ENCODE data around the gene PALMD. TPM values are rescaled to one million over a fixed set of nuclear protein-coding genes. Genes with fewer than 3 reads are reported as not detected.

PALMD gene
- total and polyA plus RNA-seq, 2 donors (not counting 1 experiment from before 2014, with no cell fraction given) = not detected

- H3K4me3 Mint-ChIP-seq = no peak overlapping the region
- no peaks in the 10 kb centered on the region for H4K20me1 ChIP-seq (ENCODE audit: control insufficient read depth, insufficient read depth, low read length, poor library complexity, severe bottlenecking)
- no peaks in the 10 kb centered on the region for H3K79me2 ChIP-seq (ENCODE audit: control insufficient read depth, insufficient read depth, low read length)
- ChIA-PET CTCF (no interaction called here), POLR2A (no interaction called here)
- DNase-seq (no peak), ATAC-seq (ENCODE audit: low read depth) (no peak)
- intact Hi-C loops (cut with micrococcal nuclease) = no loop called here
- H3K4me1 ChIP-seq (ENCODE audit: control insufficient read depth in 2 of 2, insufficient read depth in 2 of 2, low read length in 2 of 2) = no peaks in the 10 kb centered on the region
- H3K9me3 ChIP-seq (ENCODE audit: control extremely low read depth in 1 of 3, control insufficient read depth in 2 of 3, insufficient read depth in 1 of 3, low read length in 2 of 3) = no peaks in the 10 kb centered on the region
- H2AFZ ChIP-seq (ENCODE audit: insufficient read depth, low read depth, low read length, poor library complexity, severe bottlenecking) = no peak overlapping the region
- no peak for TF ChIP-seq EZH2 (IDR thresholded peaks at IDR 0.05; ENCODE audit: borderline replicate concordance, insufficient read depth, low read depth, low read length, poor library complexity, severe bottlenecking)
- TF ChIP-seq CTCF (IDR thresholded peaks at IDR 0.05) = no peak
- no peak overlapping the region for H3K27ac ChIP-seq (ENCODE audit: low read length in 2 of 2)
- no peaks in the 10 kb centered on the region for H3K9me3 Mint-ChIP-seq (ENCODE audit: insufficient read depth)
- no peak overlapping the region for H3K9ac ChIP-seq (ENCODE audit: low read length)
- H3K4me3 ChIP-seq (ENCODE audit: control extremely low read depth in 1 of 5, extremely low read depth in 1 of 5, insufficient read depth in 1 of 5, low read depth in 2 of 5, low read length in 4 of 5) = no peak overlapping the region
- no peaks in the 10 kb centered on the region for H3K4me1 Mint-ChIP-seq
- no peak overlapping the region for H3K4me2 ChIP-seq (replicated peaks; ENCODE audit: low read depth, low read length, poor library complexity, severe bottlenecking)
- H3K27me3 Mint-ChIP-seq = peaks cover 25% of the 10 kb centered on the region
- H3K36me3 ChIP-seq (replicated peaks in 1 of 2; ENCODE audit: control extremely low read depth in 1 of 2, control insufficient read depth in 1 of 2, extremely low read depth in 1 of 2, insufficient read depth in 2 of 2, low read length in 1 of 2) = no peaks in the 10 kb centered on the region
- WGBS (ENCODE audit: insufficient coverage) = no CpG with 5 or more reads among the region's 1 CpG
- H3K27ac Mint-ChIP-seq = no peak overlapping the region
- peaks cover 0 to 7% (median 1%) of the 10 kb centered on the region in 4 experiments for H3K27me3 ChIP-seq (replicated peaks in 1 of 4; ENCODE audit: control extremely low read depth in 1 of 4, control insufficient read depth in 3 of 4, insufficient read depth in 4 of 4, low read length in 3 of 4)
These were observed 24.7 kb downstream of the PALMD start for GRCh38 chr1:99670583-99670982.

GRCh38 chr1:99672038-99672437 is 26.1 kb downstream of the PALMD start:
- Histone ChIP-seq H3K36me3 (replicated peaks in 1 of 2; ENCODE audit: control extremely low read depth in 1 of 2, control insufficient read depth in 1 of 2, extremely low read depth in 1 of 2, insufficient read depth in 2 of 2, low read length in 1 of 2) (no peaks in the 10 kb centered on the region), H3K27me3 (replicated peaks in 1 of 4; ENCODE audit: control extremely low read depth in 1 of 4, control insufficient read depth in 3 of 4, insufficient read depth in 4 of 4, low read length in 3 of 4) (peaks cover 0 to 7% (median 1%) of the 10 kb centered on the region in 4 experiments), H3K4me2 (replicated peaks; ENCODE audit: low read depth, low read length, poor library complexity, severe bottlenecking) (no peak overlapping the region), H3K9me3 (ENCODE audit: control extremely low read depth in 1 of 3, control insufficient read depth in 2 of 3, insufficient read depth in 1 of 3, low read length in 2 of 3) (peaks cover 0 to 1% (median 0%) of the 10 kb centered on the region in 3 donors), H4K20me1 (ENCODE audit: control insufficient read depth, insufficient read depth, low read length, poor library complexity, severe bottlenecking) (no peaks in the 10 kb centered on the region), H2AFZ (ENCODE audit: insufficient read depth, low read depth, low read length, poor library complexity, severe bottlenecking) (no peak overlapping the region), H3K4me3 (ENCODE audit: control extremely low read depth in 1 of 5, extremely low read depth in 1 of 5, insufficient read depth in 1 of 5, low read depth in 2 of 5, low read length in 4 of 5) (no peak overlapping the region), H3K79me2 (ENCODE audit: control insufficient read depth, insufficient read depth, low read length) (no peaks in the 10 kb centered on the region), H3K4me1 (ENCODE audit: control insufficient read depth in 2 of 2, insufficient read depth in 2 of 2, low read length in 2 of 2) (no peaks in the 10 kb centered on the region), H3K27ac (ENCODE audit: low read length in 2 of 2) (no peak overlapping the region), H3K9ac (ENCODE audit: low read length) (no peak overlapping the region)
- H3K9me3 Mint-ChIP-seq (ENCODE audit: insufficient read depth) = no peaks in the 10 kb centered on the region
- ChIA-PET POLR2A (no interaction called here), CTCF (interaction anchor here (2.4 kb wide), 1 partner anchor 13 kb away, joined by 7 read pairs; no protein-coding TSS in a partner anchor)
- intact Hi-C loops (cut with micrococcal nuclease) = no loop called here
- no peak overlapping the region for H3K27ac Mint-ChIP-seq
- ATAC-seq (ENCODE audit: low read depth) = no peak
- H3K4me3 Mint-ChIP-seq = no peak overlapping the region
- 48% methylated on average over 3 of the region's 4 CpGs for WGBS (ENCODE audit: insufficient coverage)
- TF ChIP-seq EZH2 (IDR thresholded peaks at IDR 0.05; ENCODE audit: borderline replicate concordance, insufficient read depth, low read depth, low read length, poor library complexity, severe bottlenecking) (no peak), CTCF (IDR thresholded peaks at IDR 0.05) (no peak)
- H3K4me1 Mint-ChIP-seq = no peaks in the 10 kb centered on the region
- DNase-seq = no peak
- H3K27me3 Mint-ChIP-seq = peaks cover 27% of the 10 kb centered on the region
